GM23338 (cell line): ENCODE measurements around the gene OR4K13. TPM values are rescaled to one million over a fixed set of nuclear protein-coding genes. Genes with fewer than 3 reads are reported as not detected.

Experiments
- ATAC-seq: fragments of 200-7000 bp; cut with Tn5 transposase; 3 replicates; pipeline ENCODE4 v1.9.1; 2020
- DNase-seq: peaks from one replicate; pipeline ENCODE4 v3.0.0-alpha.2; 2015; ENCODE audit warnings: low spot score
- H2AFZ ChIP-seq: fragments of 200-600 bp; sonication (generic); 2 replicates; pipeline ENCODE4 v1.8.0; 2016; ENCODE audit warnings: antibody characterized with exemption, mild to moderate bottlenecking, moderate library complexity
- H3F3A ChIP-seq: fragments of 200-600 bp; sonication (generic); replicated peaks from 2 replicates; pipeline ENCODE4 v1.8.0; 2017; ENCODE audit warnings: antibody characterized with exemption, mixed run types, low read depth
- H3K27ac ChIP-seq: fragments of 200-600 bp; sonication (generic); 2 replicates; pipeline ENCODE4 v1.6.1; 2016; ENCODE audit warnings: low read depth
- H3K27me3 ChIP-seq: fragments of 200-600 bp; sonication (generic); 2 replicates; pipeline ENCODE4 v1.8.0; 2016; ENCODE audit warnings: mild to moderate bottlenecking, mixed run types, moderate library complexity; ENCODE audit not compliant: insufficient read depth
- H3K36me3 ChIP-seq: fragments of 200-600 bp; sonication (generic); 2 replicates; pipeline ENCODE4 v1.8.0; 2016; ENCODE audit warnings: mild to moderate bottlenecking; ENCODE audit not compliant: insufficient read depth
- H3K4me1 ChIP-seq: fragments of 200-600 bp; sonication (generic); 2 replicates; pipeline ENCODE4 v1.8.0; 2016; ENCODE audit warnings: mild to moderate bottlenecking, moderate library complexity; ENCODE audit not compliant: insufficient read depth
- H3K4me2 ChIP-seq: fragments of 200-600 bp; sonication (generic); 2 replicates; pipeline ENCODE4 v1.7.1; 2017; ENCODE audit warnings: mixed run types
- H3K4me3 ChIP-seq: fragments of 200-600 bp; sonication (generic); 2 replicates; pipeline ENCODE4 v1.6.1; 2016; ENCODE audit warnings: mixed run types
- H3K79me2 ChIP-seq: fragments of 200-600 bp; sonication (generic); replicated peaks from 2 replicates; pipeline ENCODE4 v1.8.0; 2017; ENCODE audit warnings: mild to moderate bottlenecking; ENCODE audit not compliant: insufficient read depth
- H3K9me2 ChIP-seq: fragments of 200-600 bp; sonication (generic); 2 replicates; pipeline ENCODE4 v1.8.0; 2017; ENCODE audit not compliant: insufficient read depth
- H4K20me1 ChIP-seq: fragments of 200-600 bp; sonication (generic); replicated peaks from 2 replicates; pipeline ENCODE4 v1.8.0; 2017; ENCODE audit warnings: mild to moderate bottlenecking; ENCODE audit not compliant: insufficient read depth
- H3K27ac Mint-ChIP-seq: 2 replicates; pipeline ENCODE4 v1.8.0; 2020; ENCODE audit warnings: inconsistent platforms, mild to moderate bottlenecking, moderate library complexity, mixed read lengths
- H3K27me3 Mint-ChIP-seq: 3 replicates; pipeline ENCODE4 v1.8.0; 2022; ENCODE audit warnings: low read depth, mild to moderate bottlenecking, moderate library complexity, mixed read lengths, inconsistent platforms; ENCODE audit not compliant: insufficient read depth, poor library complexity
- H3K36me3 Mint-ChIP-seq: 3 replicates; pipeline ENCODE4 v1.8.0; 2021; ENCODE audit warnings: low read depth, mild to moderate bottlenecking, inconsistent platforms, moderate library complexity, mixed read lengths
- H3K4me1 Mint-ChIP-seq: 3 replicates; pipeline ENCODE4 v1.8.0; 2020; ENCODE audit warnings: mild to moderate bottlenecking, inconsistent platforms, mixed read lengths
- H3K4me3 Mint-ChIP-seq: 3 replicates; pipeline ENCODE4 v1.8.0; 2021; ENCODE audit warnings: moderate library complexity, mild to moderate bottlenecking, inconsistent platforms, mixed read lengths
- H3K9me3 Mint-ChIP-seq: 3 replicates; pipeline ENCODE4 v1.8.0; 2020; ENCODE audit warnings: moderate library complexity, mild to moderate bottlenecking, inconsistent platforms, mixed read lengths
- CREB1 ChIP-seq: fragments of 250-450 bp; sonication (Bioruptor Pico); IDR thresholded peaks from 2 replicates; pipeline ENCODE4 v1.5.0; 2020; ENCODE audit warnings: low read depth, mild to moderate bottlenecking, moderate library complexity
- EZH2 ChIP-seq: fragments of 200-600 bp; sonication (generic); IDR thresholded peaks from one replicate; pipeline ENCODE4 v1.8.0; 2017; ENCODE audit warnings: antibody characterized with exemption, mild to moderate bottlenecking, low read depth; ENCODE audit not compliant: unreplicated experiment
- EZH2phosphoT487 ChIP-seq: fragments of 200-600 bp; sonication (generic); IDR thresholded peaks from one replicate; pipeline ENCODE4 v1.8.1; 2018; ENCODE audit warnings: antibody characterized with exemption; ENCODE audit not compliant: unreplicated experiment
- JUNB ChIP-seq: IDR thresholded peaks from one replicate; pipeline ENCODE4 v1.6.1; 2016; ENCODE audit warnings: antibody characterized with exemption; ENCODE audit not compliant: unreplicated experiment
- NANOG ChIP-seq: IDR thresholded peaks from 2 replicates; pipeline ENCODE4 v1.6.1; 2016; ENCODE audit warnings: antibody characterized with exemption, borderline replicate concordance
- POLR2AphosphoS5 ChIP-seq: IDR thresholded peaks from 2 replicates; pipeline ENCODE4 v1.6.1; 2016; ENCODE audit warnings: antibody characterized with exemption, low read depth
- STAT1 ChIP-seq: IDR thresholded peaks from one replicate; pipeline ENCODE4 v1.6.1; 2016; ENCODE audit warnings: antibody characterized with exemption; ENCODE audit not compliant: unreplicated experiment
- ZNF114 ChIP-seq: fragments of 250-450 bp; sonication (Bioruptor Pico); IDR thresholded peaks from 2 replicates; pipeline ENCODE4 v1.5.0; 2020; ENCODE audit warnings: mild to moderate bottlenecking, moderate library complexity
- ZNF331 ChIP-seq: fragments of 250-450 bp; sonication (Bioruptor Pico); IDR thresholded peaks from 2 replicates; pipeline ENCODE4 v1.5.0; 2020; ENCODE audit warnings: low read depth, mild to moderate bottlenecking, moderate library complexity
- polyA plus RNA-seq: library from polyadenylated mRNA; unstranded; fragments of >200 nt; fragmentation: Nextera tagmentation; extraction: Ambion mirVana; gene quantifications from 2 replicates; pipeline ENCODE4 v1.2.1, GENCODE V29; 2016
- total RNA-seq: library from RNA; depleted of rRNA; stranded (reverse); fragments of >200 nt; shearing (Covaris generic); gene quantifications from 2 replicates; pipeline ENCODE4 v1.2.3, GENCODE V29; 2014
- TF ChIP-seq, protein P1 (sequence below): IDR thresholded peaks from 2 replicates; pipeline ENCODE4 v1.6.1; 2016; ENCODE audit warnings: antibody characterized with exemption
- TF ChIP-seq, protein P2 (sequence below), 2 experiments: fragments of 200-600 bp in 1 of 2; sonication (generic) in 1 of 2; conservative IDR thresholded peaks; 2 replicates each; pipeline versions ENCODE4 v1.5.1 to v1.6.1; 2016 to 2017; ENCODE audit warnings: antibody characterized with exemption in 2 of 2, low read depth in 2 of 2, mild to moderate bottlenecking in 2 of 2, moderate library complexity in 1 of 2
- TF ChIP-seq, protein P3 (sequence below): fragments of 250-450 bp; sonication (Bioruptor Pico); IDR thresholded peaks from 2 replicates; pipeline ENCODE4 v1.5.0; 2020; ENCODE audit warnings: mild to moderate bottlenecking, moderate library complexity
- TF ChIP-seq, protein P4 (sequence below): IDR thresholded peaks from one replicate; pipeline ENCODE4 v1.6.1; 2018; ENCODE audit warnings: antibody characterized with exemption; ENCODE audit not compliant: unreplicated experiment

The OR4K13 gene
- total and polyA plus RNA-seq, 2 experiments from 2014 or later, result not detected

DNA sequence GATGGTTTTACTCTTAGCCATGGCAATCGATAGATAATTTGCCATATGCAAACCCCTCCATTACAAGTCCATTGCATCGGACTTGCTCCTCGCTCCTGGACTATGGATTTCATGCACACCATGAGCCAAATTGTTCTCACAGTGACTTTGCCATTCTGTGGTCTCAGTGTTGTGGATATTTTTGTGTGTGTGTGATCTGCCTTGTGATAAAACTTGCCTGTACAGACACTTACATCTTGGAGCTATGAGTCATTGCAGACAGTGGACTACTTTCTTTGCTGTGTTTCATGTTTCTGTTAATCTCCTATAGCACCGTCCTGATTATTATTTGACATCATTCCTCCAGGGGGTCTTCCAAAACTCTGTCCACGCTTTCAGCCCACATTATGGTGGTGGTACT lies 8.4 kb upstream of the OR4K13 start:
- no peaks in the 10 kb centered on the region for H3F3A ChIP-seq
- H3K27ac ChIP-seq, result no peak overlapping the region
- TF ChIP-seq, protein P1, sequence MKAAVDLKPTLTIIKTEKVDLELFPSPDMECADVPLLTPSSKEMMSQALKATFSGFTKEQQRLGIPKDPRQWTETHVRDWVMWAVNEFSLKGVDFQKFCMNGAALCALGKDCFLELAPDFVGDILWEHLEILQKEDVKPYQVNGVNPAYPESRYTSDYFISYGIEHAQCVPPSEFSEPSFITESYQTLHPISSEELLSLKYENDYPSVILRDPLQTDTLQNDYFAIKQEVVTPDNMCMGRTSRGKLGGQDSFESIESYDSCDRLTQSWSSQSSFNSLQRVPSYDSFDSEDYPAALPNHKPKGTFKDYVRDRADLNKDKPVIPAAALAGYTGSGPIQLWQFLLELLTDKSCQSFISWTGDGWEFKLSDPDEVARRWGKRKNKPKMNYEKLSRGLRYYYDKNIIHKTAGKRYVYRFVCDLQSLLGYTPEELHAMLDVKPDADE, result no peak
- TF ChIP-seq, protein P2, sequence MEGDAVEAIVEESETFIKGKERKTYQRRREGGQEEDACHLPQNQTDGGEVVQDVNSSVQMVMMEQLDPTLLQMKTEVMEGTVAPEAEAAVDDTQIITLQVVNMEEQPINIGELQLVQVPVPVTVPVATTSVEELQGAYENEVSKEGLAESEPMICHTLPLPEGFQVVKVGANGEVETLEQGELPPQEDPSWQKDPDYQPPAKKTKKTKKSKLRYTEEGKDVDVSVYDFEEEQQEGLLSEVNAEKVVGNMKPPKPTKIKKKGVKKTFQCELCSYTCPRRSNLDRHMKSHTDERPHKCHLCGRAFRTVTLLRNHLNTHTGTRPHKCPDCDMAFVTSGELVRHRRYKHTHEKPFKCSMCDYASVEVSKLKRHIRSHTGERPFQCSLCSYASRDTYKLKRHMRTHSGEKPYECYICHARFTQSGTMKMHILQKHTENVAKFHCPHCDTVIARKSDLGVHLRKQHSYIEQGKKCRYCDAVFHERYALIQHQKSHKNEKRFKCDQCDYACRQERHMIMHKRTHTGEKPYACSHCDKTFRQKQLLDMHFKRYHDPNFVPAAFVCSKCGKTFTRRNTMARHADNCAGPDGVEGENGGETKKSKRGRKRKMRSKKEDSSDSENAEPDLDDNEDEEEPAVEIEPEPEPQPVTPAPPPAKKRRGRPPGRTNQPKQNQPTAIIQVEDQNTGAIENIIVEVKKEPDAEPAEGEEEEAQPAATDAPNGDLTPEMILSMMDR (conservative IDR thresholded peaks at IDR 0.05; ENCODE audit: low read depth in 2 of 2), result no peak
- TF ChIP-seq EZH2phosphoT487 (no peak), ZNF114 (CRISPR knock-in tag) (no peak), POLR2AphosphoS5 (no peak), NANOG (no peak), CREB1 (CRISPR knock-in tag) (no peak), ZNF331 (no peak), JUNB (no peak), EZH2 (no peak), STAT1 (no peak)
- TF ChIP-seq, protein P3, sequence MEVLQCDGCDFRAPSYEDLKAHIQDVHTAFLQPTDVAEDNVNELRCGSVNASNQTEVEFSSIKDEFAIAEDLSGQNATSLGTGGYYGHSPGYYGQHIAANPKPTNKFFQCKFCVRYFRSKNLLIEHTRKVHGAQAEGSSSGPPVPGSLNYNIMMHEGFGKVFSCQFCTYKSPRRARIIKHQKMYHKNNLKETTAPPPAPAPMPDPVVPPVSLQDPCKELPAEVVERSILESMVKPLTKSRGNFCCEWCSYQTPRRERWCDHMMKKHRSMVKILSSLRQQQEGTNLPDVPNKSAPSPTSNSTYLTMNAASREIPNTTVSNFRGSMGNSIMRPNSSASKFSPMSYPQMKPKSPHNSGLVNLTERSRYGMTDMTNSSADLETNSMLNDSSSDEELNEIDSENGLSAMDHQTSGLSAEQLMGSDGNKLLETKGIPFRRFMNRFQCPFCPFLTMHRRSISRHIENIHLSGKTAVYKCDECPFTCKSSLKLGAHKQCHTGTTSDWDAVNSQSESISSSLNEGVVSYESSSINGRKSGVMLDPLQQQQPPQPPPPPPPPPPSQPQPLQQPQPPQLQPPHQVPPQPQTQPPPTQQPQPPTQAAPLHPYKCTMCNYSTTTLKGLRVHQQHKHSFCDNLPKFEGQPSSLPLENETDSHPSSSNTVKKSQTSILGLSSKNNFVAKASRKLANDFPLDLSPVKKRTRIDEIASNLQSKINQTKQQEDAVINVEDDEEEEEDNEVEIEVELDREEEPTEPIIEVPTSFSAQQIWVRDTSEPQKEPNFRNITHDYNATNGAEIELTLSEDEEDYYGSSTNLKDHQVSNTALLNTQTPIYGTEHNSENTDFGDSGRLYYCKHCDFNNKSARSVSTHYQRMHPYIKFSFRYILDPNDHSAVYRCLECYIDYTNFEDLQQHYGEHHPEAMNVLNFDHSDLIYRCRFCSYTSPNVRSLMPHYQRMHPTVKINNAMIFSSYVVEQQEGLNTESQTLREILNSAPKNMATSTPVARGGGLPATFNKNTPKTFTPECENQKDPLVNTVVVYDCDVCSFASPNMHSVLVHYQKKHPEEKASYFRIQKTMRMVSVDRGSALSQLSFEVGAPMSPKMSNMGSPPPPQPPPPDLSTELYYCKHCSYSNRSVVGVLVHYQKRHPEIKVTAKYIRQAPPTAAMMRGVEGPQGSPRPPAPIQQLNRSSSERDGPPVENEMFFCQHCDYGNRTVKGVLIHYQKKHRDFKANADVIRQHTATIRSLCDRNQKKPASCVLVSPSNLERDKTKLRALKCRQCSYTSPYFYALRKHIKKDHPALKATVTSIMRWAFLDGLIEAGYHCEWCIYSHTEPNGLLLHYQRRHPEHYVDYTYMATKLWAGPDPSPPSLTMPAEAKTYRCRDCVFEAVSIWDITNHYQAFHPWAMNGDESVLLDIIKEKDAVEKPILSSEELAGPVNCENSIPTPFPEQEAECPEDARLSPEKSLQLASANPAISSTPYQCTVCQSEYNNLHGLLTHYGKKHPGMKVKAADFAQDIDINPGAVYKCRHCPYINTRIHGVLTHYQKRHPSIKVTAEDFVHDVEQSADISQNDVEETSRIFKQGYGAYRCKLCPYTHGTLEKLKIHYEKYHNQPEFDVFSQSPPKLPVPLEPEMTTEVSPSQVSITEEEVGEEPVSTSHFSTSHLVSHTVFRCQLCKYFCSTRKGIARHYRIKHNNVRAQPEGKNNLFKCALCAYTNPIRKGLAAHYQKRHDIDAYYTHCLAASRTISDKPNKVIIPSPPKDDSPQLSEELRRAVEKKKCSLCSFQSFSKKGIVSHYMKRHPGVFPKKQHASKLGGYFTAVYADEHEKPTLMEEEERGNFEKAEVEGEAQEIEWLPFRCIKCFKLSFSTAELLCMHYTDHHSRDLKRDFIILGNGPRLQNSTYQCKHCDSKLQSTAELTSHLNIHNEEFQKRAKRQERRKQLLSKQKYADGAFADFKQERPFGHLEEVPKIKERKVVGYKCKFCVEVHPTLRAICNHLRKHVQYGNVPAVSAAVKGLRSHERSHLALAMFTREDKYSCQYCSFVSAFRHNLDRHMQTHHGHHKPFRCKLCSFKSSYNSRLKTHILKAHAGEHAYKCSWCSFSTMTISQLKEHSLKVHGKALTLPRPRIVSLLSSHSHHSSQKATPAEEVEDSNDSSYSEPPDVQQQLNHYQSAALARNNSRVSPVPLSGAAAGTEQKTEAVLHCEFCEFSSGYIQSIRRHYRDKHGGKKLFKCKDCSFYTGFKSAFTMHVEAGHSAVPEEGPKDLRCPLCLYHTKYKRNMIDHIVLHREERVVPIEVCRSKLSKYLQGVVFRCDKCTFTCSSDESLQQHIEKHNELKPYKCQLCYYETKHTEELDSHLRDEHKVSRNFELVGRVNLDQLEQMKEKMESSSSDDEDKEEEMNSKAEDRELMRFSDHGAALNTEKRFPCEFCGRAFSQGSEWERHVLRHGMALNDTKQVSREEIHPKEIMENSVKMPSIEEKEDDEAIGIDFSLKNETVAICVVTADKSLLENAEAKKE (CRISPR knock-in tag), result no peak
- TF ChIP-seq, protein P4, sequence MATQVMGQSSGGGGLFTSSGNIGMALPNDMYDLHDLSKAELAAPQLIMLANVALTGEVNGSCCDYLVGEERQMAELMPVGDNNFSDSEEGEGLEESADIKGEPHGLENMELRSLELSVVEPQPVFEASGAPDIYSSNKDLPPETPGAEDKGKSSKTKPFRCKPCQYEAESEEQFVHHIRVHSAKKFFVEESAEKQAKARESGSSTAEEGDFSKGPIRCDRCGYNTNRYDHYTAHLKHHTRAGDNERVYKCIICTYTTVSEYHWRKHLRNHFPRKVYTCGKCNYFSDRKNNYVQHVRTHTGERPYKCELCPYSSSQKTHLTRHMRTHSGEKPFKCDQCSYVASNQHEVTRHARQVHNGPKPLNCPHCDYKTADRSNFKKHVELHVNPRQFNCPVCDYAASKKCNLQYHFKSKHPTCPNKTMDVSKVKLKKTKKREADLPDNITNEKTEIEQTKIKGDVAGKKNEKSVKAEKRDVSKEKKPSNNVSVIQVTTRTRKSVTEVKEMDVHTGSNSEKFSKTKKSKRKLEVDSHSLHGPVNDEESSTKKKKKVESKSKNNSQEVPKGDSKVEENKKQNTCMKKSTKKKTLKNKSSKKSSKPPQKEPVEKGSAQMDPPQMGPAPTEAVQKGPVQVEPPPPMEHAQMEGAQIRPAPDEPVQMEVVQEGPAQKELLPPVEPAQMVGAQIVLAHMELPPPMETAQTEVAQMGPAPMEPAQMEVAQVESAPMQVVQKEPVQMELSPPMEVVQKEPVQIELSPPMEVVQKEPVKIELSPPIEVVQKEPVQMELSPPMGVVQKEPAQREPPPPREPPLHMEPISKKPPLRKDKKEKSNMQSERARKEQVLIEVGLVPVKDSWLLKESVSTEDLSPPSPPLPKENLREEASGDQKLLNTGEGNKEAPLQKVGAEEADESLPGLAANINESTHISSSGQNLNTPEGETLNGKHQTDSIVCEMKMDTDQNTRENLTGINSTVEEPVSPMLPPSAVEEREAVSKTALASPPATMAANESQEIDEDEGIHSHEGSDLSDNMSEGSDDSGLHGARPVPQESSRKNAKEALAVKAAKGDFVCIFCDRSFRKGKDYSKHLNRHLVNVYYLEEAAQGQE, result no peak
- H2AFZ ChIP-seq, result no peak overlapping the region
- no peaks in the 10 kb centered on the region for H3K79me2 ChIP-seq
- no peak overlapping the region for H3K27ac Mint-ChIP-seq
- DNase-seq (no peak), ATAC-seq (no peak)
- peaks cover 89% of the 10 kb centered on the region for H3K9me3 Mint-ChIP-seq
- no peaks in the 10 kb centered on the region; the same call in 1 of the 2 replicates for H3K36me3 ChIP-seq
- H3K27me3 Mint-ChIP-seq, result peaks cover 6% of the 10 kb centered on the region
- H3K4me1 Mint-ChIP-seq, result no peaks in the 10 kb centered on the region
- H3K27me3 ChIP-seq, result no peaks in the 10 kb centered on the region
- no peak overlapping the region for H3K4me2 ChIP-seq
- no peaks in the 10 kb centered on the region for H4K20me1 ChIP-seq
- H3K36me3 Mint-ChIP-seq, result peaks cover 12% of the 10 kb centered on the region; the same call in 2 of the 3 replicates
- no peaks in the 10 kb centered on the region for H3K9me2 ChIP-seq
- no peak overlapping the region for H3K4me3 Mint-ChIP-seq
- no peaks in the 10 kb centered on the region for H3K4me1 ChIP-seq
- no peak overlapping the region for H3K4me3 ChIP-seq
